Measurements from ENCODE around the gene MAP2K2.
A peak's percentile ranks its signal among the peaks of the same experiment; 100 is the strongest.

Gene MAP2K2

GRCh38 chr19:4115050-4115817 lies 8.7 kb downstream of the MAP2K2 start:
- peak overlapping the region; percentile 23 for H3K4me3 ChIP-seq (ENCODE audit: low read depth, low read length)
- TF ChIP-seq CTCF (IDR thresholded peaks at IDR 0.05; ENCODE audit: low read depth, low read length, missing control alignments): peak; percentile 18
- peak; percentile 82 for DNase-seq (ENCODE audit: low read depth)

GRCh38 chr19:4114181-4114580 lies 9.7 kb downstream of the MAP2K2 start:
- no peak overlapping the region for H3K4me3 ChIP-seq (ENCODE audit: low read depth, low read length)
- TF ChIP-seq CTCF (IDR thresholded peaks at IDR 0.05; ENCODE audit: low read depth, low read length, missing control alignments): no peak
- DNase-seq (ENCODE audit: low read depth): no peak

- no peak for DNase-seq (ENCODE audit: low read depth)
- no peak overlapping the region for H3K4me3 ChIP-seq (ENCODE audit: low read depth, low read length)
- no peak for TF ChIP-seq CTCF (IDR thresholded peaks at IDR 0.05; ENCODE audit: low read depth, low read length, missing control alignments)
Observed at GRCh38 chr19:4113398-4114088, 10.4 kb downstream of the MAP2K2 start.

GRCh38 chr19:4112367-4112766 lies 11.6 kb downstream of the MAP2K2 start:
- H3K4me3 ChIP-seq (ENCODE audit: low read depth, low read length): no peak overlapping the region
- no peak for DNase-seq (ENCODE audit: low read depth)
- TF ChIP-seq CTCF (IDR thresholded peaks at IDR 0.05; ENCODE audit: low read depth, low read length, missing control alignments): no peak

- DNase-seq (ENCODE audit: low read depth): no peak
- no peak overlapping the region for H3K4me3 ChIP-seq (ENCODE audit: low read depth, low read length)
- no peak for TF ChIP-seq CTCF (IDR thresholded peaks at IDR 0.05; ENCODE audit: low read depth, low read length, missing control alignments)
Observed at GRCh38 chr19:4109626-4109945, 14.3 kb downstream of the MAP2K2 start.

- no peak for TF ChIP-seq CTCF (IDR thresholded peaks at IDR 0.05; ENCODE audit: low read depth, low read length, missing control alignments)
- peak overlapping the region; percentile 13 for H3K4me3 ChIP-seq (ENCODE audit: low read depth, low read length)
- peak; percentile 87 for DNase-seq (ENCODE audit: low read depth)
Observed at GRCh38 chr19:4108767-4109625, 14.9 kb downstream of the MAP2K2 start.
